Cardiac fibroblast (primary cell): ENCODE results near the gene MRPS12.

Experiments
- DNase-seq, 2 donors: peaks; one replicate each; pipeline versions ENCODE4 v3.0.0 to v3.0.0-alpha.2; 2010; ENCODE audit warnings: low read depth in 2 of 2
- H3K4me3 ChIP-seq, 2 donors: replicated peaks in 1 of 2; 1 replicate in 1 of 2; 2 replicates in 1 of 2; pipeline ENCODE4 v1.5.1; 2011; ENCODE audit warnings: low read depth in 2 of 2, low read length in 2 of 2, mild to moderate bottlenecking in 2 of 2, moderate library complexity in 1 of 2
- CTCF ChIP-seq: IDR thresholded peaks from one replicate; pipeline ENCODE4 v1.5.1; 2011; ENCODE audit warnings: low read depth, mild to moderate bottlenecking, low read length, inconsistent platforms

MRPS12 gene

GRCh38 chr19:38900743-38901190 is 30.0 kb upstream of the MRPS12 start:
- TF ChIP-seq CTCF: no peak
- peak; percentile 17 to 29 for DNase-seq
- peak overlapping the region; percentile 78 to 93 for H3K4me3 ChIP-seq

- no peak overlapping the region for H3K4me3 ChIP-seq
- no peak for DNase-seq
- no peak for TF ChIP-seq CTCF
Observed at GRCh38 chr19:38901683-38902082, 29.1 kb upstream of the MRPS12 start.

GRCh38 chr19:38904581-38905539 is 25.9 kb upstream of the MRPS12 start:
- DNase-seq: peak in 1 of 2 donors; percentile 11
- TF ChIP-seq CTCF: no peak

GRCh38 chr19:38905620-38906019 is 25.1 kb upstream of the MRPS12 start:
- no peak for DNase-seq
- TF ChIP-seq CTCF: no peak
- no peak overlapping the region for H3K4me3 ChIP-seq

More at GRCh38 chr19:38904581-38905539, 25.9 kb upstream of the MRPS12 start:
- no peak overlapping the region for H3K4me3 ChIP-seq

GRCh38 chr19:38907227-38907626 is 23.5 kb upstream of the MRPS12 start:
- no peak overlapping the region for H3K4me3 ChIP-seq
- no peak for DNase-seq
- TF ChIP-seq CTCF: no peak

- DNase-seq: no peak
- no peak for TF ChIP-seq CTCF
- no peak overlapping the region for H3K4me3 ChIP-seq
Observed at GRCh38 chr19:38907670-38908069, 23.1 kb upstream of the MRPS12 start.
